ENCODE results near the gene CATSPERZ.

Gene CATSPERZ

GRCh38 chr11:64342869-64343745 lies 42.9 kb downstream of the CATSPERZ start:
- no peak for DNase-seq

- no peak for DNase-seq
Measured at GRCh38 chr11:64343767-64344559, 43.8 kb downstream of the CATSPERZ start.

GRCh38 chr11:64344787-64345186 lies 44.6 kb downstream of the CATSPERZ start:
- DNase-seq, result peak; percentile 61

GRCh38 chr11:64347193-64347867 lies 47.2 kb downstream of the CATSPERZ start:
- DNase-seq, result no peak

- no peak for DNase-seq
Measured at GRCh38 chr11:64348383-64349024, 48.3 kb downstream of the CATSPERZ start.

GRCh38 chr11:64349025-64349387 lies 48.8 kb downstream of the CATSPERZ start:
- no peak for DNase-seq

GRCh38 chr11:64349404-64349803 lies 49.2 kb downstream of the CATSPERZ start:
- no peak for DNase-seq

GRCh38 chr11:64351136-64351631 lies 51.0 kb downstream of the CATSPERZ start:
- no peak for DNase-seq

GRCh38 chr11:64352099-64352994 lies 52.2 kb downstream of the CATSPERZ start:
- DNase-seq, result no peak

GRCh38 chr11:64352995-64353714 lies 53.0 kb downstream of the CATSPERZ start:
- no peak for DNase-seq

- DNase-seq, result no peak
Measured at GRCh38 chr11:64353715-64354506, 53.8 kb downstream of the CATSPERZ start.

All from left hindlimb (tissue), 1 donor.